NK-92 (cell line): ENCODE measurements around the gene GSX2.
A peak's percentile ranks its signal among the peaks of the same experiment; 100 is the strongest.
"Not testable (repeated sequence)": the region's sequence is repeated elsewhere in the genome, so short reads cannot be mapped to it uniquely, and the experiment has no call there.

Source experiments
- DNase-seq: peaks from one replicate; lab custom pipeline; 2025; ENCODE audit not compliant: unreplicated experiment; lab: John Stamatoyannopoulos, UW

GSX2 gene

DNA sequence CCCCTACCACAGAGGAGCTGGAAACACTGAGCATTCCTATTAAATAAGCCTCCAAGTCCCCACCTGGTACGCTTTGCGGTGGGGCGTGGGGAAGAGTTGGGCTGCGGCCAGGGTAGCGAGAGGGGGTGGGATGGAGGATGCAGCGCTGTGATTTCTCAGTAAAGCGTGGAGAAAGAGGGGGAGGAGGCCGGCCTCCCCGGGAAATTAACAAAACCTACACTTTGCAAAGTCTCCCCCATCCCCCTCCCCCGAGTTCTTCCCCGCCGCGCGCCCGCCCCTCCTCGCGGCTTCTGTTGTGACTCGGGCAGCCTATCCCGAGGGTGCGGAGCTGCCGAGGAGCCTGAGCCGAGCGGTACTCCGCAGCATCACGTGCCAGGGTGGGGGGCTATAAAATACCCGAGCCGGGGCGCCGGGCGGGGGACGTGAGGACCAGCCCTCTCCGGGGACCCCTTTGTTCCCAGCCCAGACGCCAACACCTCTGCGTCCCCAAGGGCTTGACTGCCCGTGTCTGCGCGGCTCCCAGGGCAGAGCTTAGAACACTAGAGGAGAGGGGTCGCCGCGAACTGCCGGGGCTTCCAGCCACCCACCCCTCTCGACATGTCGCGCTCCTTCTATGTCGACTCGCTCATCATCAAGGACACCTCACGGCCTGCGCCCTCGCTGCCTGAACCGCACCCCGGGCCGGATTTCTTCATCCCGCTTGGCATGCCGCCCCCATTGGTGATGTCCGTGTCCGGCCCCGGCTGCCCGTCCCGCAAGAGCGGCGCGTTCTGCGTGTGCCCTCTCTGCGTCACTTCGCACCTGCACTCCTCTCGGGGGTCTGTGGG is at the start of gene GSX2:
TSS of gene GSX2 (plus strand) at position 416 of the 827 bp plus-strand sequence. CDS start at position 598, 182 bp downstream.
- no peak for DNase-seq

DNA sequence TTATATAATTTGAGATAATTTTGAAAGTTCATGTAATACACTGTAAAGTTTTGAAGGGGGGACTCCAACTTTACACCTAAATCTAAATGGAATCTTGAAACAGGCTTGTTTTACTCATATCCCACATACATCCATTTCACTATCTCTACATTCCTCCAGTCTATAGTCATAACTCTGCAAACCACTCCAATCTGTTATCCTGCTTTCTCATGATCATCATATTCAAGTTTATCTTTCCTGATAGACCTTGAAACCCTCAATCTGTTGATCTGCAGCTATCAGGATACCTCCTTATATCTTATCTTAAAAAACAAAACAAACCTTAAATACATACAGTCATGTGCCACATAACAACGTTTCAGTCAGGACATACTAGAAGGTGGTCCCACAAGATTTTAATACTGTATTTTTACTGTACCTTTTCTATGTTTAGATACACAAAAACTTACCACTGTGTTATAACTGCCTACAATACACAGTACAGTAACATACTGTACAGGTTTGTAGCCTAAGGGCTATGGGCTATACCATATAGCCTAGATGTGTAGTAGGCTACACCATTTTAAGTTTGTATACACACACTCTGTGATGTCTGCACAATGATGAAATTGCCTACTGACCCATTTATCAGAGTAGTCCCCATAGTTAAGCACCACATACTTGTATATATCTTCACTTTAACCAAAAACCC is 49.6 kb upstream of the GSX2 start:
- DNase-seq, result no peak

DNA sequence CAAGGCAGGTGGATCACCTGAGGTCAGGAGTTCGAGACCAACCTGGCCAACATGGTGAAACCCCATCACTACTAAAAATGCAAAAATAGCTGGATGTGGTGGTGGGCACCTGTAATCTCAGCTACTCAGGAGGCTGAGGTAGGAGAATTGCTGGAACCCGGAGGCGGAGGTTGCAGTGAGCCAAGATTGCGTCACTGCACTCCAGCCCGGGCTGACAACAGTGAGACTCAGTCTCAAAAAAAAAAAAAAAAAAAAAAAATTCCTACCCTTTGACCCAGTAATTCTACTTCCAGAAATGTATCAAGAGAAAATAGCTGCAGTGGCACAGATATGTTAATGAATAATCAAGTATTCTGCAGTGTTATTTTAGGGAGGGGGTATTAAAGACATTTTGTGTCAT is 46.6 kb upstream of the GSX2 start:
- not testable (repeated sequence) for DNase-seq

DNA sequence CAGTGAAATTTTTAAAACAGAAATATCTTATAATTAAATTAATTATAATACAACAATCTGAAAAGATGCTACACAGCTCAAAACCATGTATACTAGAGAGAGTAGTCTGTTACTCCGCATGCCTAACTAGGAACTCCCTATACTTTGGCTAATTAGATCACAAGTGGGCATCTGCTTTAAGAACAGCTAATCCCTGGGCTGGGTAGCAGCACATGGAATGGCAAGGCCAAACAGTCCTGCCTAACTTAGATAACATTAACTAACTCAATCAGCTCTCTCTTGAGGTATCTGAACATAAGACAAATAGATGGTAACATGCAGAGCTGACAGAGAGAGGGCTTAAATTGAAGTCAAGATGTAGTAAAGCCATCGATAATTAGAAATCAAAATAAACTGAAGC is 45.5 kb upstream of the GSX2 start:
- DNase-seq, result no peak

DNA sequence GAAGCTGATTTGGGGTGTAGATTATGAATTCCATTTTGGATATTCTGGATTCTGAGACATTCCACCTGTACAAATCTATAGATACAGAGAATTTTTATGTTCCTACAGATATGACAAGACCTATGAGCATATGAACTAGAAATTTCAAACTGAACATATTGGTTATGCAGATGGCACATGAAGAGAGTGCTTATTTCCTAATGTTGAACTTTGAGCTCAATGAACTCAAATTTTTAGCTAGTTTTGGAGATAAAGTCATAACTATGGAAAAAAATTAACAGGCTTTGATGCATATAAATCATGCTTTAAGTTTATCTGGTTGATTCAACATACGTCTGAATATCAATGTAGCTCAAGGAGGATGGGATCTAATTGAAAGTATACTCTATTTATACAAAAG is 44.5 kb upstream of the GSX2 start:
- DNase-seq, result no peak

DNA sequence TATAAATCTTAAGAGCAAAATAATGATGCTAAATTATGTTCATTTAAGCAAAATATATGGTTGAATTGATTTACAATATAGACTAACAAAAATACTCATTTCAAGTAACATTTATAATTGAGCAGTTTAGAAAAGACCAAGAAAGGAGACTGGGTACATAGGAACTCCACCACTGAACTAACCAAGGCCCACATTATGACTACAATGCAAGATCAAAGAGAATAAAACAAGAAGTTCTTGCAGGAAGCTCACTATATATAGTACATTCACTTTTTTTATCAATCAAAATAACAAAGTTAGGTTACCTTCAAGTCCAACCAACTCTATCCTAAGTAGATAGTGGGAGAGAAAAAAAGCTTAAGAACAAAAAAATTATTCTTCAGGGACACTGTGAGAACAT is 43.6 kb upstream of the GSX2 start:
- DNase-seq, result no peak

DNA sequence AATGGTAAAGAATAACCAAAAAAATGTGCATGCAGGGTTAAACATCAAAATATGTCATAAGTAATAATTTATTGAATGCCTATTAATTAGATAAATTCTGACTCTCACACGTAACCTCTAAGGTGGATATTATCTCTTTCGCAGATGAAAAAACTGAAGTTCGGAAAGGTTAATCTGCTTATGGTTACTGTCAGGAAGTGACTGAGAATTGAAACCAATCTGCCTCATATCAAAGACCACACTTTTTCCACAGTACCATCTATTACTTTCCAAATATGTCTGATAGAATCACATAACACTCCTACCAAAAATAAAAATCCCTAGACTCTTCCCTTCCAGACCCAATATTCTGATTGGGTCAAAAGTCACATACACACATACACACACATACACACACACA is 41.8 kb upstream of the GSX2 start:
- no peak for DNase-seq

DNA sequence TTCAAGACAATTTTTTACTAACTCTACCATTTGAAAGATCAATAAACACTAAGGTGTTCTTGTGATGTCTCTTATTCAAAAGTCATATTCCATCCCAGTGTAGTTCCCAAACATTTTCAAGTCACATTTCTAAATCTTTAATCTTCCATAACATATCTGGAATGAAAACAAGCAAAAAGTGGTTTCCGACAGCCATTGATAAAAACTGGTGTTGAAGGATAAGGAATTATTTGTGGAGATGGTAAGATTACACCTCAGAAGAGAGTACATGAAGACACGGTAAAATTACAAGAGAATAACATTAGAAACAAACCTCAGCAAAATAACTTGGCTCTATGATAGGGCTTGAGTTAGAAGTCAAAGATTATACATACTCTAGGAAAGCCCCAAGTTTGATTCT is 39.8 kb upstream of the GSX2 start:
- DNase-seq, result no peak

DNA sequence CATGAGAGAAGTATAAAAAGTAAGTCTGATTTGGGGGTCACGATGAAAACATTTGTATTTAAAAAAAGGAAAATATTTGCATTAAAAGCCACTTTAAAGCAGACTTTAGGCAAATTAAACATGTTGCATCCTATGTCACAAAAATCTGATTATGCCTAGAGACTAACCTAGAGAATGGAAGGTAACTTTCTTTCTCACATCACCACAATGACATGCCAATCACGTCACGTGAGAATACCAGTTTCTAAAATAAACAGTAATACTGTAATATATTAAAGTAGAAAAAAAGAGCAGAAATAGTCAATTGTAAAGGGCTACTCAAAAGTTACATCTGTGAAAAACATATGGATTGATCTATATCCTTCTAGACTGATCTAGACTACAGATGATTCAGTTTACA is 38.9 kb upstream of the GSX2 start:
- DNase-seq, result no peak

DNA sequence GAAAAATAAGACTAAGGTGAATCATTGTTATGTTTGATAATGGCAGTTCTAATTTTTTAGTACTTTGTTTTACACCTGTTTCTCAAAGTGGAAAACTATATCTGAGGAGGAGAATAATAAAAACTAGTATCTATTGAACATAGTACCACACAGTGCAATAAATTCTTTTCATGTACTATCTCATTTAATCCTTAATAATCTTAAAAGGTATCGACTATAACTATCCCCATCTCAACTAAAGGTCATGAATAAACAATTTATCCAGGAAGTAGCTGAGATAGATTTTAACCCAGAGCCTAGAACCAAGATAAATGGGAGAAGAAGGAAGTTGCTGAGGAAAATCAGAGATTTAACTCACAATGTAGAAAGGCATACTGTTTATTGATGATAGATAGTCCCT is 38.1 kb upstream of the GSX2 start:
- DNase-seq, result no peak

DNA sequence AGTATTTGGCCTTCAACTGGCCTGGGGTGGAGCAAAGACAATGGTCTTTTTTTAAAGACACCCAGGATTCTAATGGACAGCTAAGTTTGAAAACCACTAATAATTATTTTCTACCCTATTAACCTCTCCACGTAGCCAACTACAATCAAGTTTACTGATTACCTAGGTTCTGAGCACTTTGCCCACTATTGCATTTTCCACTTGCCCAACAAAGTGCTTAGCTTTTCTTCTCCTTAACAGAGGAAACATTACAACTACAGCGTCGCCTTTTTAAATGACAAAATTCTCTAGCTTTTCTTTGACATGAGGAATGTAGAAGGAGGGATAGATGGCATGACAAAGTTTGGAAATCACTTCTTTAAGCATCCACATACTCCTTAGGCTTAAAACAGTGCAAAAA is 37.6 kb upstream of the GSX2 start:
- DNase-seq, result no peak

DNA sequence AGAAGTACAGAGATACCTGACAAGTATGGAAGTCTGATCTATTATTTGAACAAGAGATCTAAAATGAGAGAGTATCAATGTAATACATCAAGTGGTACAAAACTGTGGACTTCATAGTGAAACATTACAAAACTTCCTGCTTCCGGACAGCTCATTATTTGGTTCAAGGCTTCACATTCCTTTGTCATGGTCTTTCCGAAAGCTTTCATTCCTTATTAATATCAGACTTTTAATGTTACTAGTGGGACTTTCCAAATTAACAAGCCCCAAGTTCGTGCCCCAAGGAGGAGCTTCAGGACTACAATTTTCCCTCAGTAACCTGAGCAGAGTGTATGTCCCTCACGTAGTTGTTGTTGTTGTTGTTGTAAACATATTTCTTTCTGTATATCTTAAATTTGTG is 36.7 kb upstream of the GSX2 start:
- no peak for DNase-seq

DNA sequence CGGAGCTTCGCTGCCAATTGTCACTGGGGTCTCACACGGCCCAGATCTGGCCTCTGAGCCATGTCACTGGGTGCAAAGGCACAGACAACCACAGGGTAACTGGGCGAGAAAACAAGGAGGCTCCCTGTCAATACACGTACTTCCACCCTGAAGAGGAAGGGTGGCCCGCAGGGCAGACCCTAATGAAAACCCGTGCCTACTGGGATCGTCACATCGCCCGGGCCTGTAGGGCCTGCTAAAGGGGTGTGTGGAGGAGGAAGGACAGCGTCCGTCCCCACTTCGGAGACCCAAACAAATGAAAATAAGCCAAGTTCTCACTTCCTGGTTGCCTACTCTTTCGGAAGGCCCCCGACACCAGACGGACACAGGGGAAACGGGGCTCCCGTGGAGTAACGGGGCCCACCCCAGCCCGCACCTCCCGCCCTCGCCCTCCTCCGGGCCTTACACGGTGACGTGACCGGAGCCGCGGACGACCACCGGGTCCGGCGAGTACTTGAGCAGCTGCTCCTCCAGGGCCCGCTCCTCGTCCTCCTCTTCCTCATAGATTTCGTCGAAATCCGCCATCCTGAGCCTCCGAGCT is 36.1 kb upstream of the GSX2 start:
- DNase-seq, result no peak

DNA sequence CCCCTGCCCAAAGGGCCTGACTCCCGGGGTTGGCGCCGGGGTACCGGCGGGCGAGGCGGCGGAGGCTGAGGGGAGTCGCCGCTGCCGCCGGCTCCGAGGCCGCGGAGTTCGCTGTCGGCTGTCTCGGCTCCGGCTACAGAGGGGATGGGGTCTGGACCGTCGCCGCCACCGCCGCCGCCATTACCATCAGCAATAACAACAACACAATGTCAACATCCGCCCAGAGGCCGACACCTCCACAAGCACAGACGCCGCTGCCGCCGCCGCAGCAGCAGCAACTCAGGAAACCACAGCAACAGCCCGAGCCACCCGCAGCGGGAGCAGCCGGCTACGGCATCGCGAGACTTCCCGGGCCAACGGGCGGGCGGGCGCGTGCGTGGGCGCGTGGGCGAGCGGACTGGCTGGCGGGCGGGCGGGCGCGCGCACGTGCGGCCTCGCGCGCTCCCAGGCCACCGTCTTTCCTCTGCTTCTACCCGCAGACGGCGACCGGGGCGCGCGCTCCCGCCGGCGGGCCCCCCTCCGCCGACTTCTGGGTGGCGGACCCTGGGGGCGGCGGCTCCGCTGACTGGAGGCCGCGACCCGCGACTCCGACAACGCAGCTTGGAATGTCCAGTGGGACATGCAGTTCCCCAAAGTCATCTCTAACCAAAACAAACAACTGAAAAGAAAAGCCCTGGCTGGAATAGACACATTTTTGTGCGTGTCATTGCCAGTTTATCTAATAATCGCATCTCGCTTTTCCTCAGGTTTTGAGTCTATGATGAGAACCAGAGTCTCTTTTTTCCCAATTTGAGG is 35.4 kb upstream of the GSX2 start, which contains the start of gene CHIC2:
TSS of gene CHIC2 (minus strand) at position 289 of the 795 bp plus-strand sequence. CDS start 305 bp downstream, outside the sequence.
- peak; percentile 69 for DNase-seq

DNA sequence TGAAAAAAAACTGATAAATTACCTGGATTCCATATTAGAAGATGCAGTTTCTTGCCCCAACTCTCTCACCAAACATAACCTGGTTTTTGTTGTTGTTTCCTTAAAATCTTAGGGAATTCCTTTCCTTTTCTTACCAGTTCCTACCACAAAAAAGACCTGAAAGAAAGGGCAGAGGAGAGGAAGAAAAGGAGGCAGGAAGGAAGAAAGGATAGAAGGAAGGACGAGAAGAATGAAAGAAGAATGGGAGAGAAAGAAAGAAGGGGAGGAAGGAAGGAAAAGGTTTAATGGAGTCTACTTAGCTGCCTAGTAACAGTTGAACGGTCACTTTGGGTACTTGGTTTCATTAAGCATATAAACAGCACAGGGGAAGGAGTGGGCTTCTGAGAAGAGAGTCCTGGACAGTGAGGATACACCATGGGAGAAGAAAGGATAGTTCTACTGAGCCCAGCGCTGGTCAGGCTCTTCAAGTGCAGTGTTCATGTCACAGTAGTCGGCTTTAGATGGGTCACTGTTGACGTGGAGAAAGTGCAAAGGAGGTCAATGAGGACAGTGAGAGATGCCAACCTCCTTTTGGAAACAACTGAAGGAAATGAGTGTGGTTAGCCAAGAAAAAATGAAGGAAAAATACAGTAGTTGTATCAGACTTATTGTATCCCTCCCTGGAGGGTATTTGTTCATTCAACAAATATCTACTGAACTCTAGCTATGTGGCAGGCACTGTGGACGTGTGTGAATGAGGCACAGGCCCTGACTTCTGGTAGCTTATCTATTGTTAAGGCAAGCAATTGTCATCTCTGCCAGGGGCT is 34.5 kb upstream of the GSX2 start:
- no peak for DNase-seq

DNA sequence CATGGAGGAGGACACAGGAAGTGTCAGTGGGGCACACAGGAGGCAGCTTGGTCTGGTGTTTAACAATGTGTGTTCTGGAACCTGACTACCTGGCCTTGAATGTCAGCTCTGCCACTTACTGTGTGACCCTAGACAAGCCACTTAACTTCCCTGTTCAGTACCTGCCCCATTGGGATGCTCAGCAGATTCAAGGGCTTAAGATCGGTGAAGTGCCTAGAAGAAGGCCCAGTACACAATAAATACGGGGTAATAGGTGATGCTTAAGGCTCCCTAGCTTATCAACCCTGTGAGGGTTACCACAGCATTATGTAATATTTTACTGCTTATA is 33.9 kb upstream of the GSX2 start:
- no peak for DNase-seq

DNA sequence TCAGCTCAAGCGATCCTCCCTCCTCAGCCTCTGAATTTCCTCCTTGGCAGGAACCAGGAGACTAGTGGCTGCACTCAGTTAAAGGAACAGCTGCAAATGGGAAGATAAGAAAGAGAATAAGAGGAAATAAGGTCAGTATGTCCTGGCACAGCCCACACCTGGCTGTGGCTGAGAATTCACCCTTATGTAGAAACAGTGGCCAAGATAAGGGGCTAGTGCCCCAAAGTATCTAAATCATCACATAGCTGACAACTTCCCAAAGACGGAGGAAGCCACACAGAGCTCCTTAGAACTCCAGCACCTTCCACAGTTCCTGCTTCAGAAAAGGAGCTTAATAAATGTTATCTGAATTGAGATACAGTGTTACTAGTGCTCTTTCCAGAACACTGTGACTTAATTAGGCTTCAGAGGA is 33.2 kb upstream of the GSX2 start:
- DNase-seq, result no peak

DNA sequence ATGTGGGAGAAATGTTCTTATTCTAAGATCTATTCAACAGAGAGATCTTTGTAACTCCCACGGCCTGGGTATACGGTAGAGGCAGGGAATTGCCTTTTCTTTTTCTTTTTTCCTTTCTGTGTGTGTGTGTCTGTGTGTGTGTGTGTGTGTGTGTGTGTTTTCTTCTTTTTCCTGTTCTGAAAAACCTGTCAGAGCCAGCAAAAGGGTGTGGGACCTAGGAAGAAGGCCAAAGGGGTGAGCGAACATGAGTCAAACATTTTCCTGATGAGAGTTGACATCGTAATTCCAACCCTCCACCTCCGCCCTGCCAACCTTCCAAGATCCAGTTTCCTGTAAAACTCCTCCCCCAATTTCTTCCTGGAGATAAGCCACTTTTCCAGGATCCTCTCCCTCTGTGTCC is 32.8 kb upstream of the GSX2 start:
- no peak for DNase-seq

DNA sequence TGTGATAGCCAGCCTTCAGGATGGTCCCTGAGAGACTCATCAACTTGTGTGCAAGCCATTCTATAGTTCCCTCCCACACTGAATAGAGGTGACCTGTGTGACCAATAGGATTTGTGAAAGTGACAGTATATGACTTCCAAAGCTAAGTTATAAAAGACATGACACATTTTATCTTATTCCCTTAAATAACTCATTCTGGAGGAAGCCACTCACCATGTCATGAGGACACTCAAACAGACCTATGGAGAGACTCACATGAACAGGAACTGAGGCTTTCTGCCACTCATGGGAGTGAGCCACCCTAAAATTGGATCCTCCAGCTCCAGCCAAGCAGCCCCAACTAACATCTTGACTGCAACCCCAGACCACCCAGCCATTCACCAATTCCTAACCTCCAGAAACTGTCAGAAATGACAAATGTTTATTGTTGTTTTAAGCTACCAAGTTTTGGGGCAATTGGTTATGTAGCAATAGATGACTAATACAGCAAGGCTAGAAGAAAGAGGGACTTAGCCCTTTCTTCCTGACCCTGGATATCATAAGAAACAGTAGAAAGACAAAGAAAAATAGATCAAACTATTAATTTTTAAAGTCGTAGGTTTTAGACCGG is 26.6 kb upstream of the GSX2 start:
- no peak for DNase-seq

DNA sequence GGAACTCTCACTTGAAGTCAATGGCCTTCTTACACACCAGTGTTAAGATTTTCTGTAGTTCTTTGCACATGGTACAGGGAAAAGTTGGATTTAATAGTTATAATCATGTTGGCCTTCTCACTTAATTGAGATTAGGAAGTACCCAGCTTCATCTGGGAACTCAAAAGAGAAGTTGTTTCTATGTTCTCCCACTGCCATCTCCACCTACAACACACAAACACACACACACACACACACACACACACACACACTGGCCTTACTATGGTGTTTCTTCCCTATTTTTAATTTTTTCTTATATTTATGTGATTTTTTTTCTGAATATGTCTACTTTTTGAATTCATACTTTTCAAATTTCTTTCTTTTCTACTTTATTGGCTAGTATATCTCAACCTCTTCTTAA is 25.6 kb upstream of the GSX2 start:
- DNase-seq, result no peak
